Superior temporal gyrus (tissue), 1 donor: Measurements from ENCODE around the gene CD300A.
"Not testable (repeated sequence)": the region's sequence is repeated elsewhere in the genome, so short reads cannot be mapped to it uniquely, and the experiment has no call there.

Source experiments
- DNase-seq: peaks from one replicate; pipeline ENCODE4 v3.0.0-alpha.2; 2016; ENCODE audit errors: extremely low spot score

The CD300A gene

GRCh38 chr17:74518413-74518981, 52.1 kb downstream of the CD300A start:
- DNase-seq: not testable (repeated sequence)

- DNase-seq: no peak
Observed at GRCh38 chr17:74520016-74520434, 53.6 kb downstream of the CD300A start.

GRCh38 chr17:74520790-74521480, 54.5 kb downstream of the CD300A start:
- DNase-seq: no peak

GRCh38 chr17:74521701-74522201, 55.3 kb downstream of the CD300A start:
- DNase-seq: no peak

- DNase-seq: no peak
Observed at GRCh38 chr17:74522381-74523105, 56.1 kb downstream of the CD300A start.

- no peak for DNase-seq
Observed at GRCh38 chr17:74523308-74523707, 56.9 kb downstream of the CD300A start.

GRCh38 chr17:74524653-74525464, 58.4 kb downstream of the CD300A start:
- DNase-seq: no peak

GRCh38 chr17:74525465-74525725, 59.0 kb downstream of the CD300A start:
- DNase-seq: no peak

- DNase-seq: no peak
Observed at GRCh38 chr17:74525781-74526288, 59.4 kb downstream of the CD300A start.

- DNase-seq: no peak
Observed at GRCh38 chr17:74526681-74527080, 60.2 kb downstream of the CD300A start.

- DNase-seq: no peak
Observed at GRCh38 chr17:74527081-74527480, 60.6 kb downstream of the CD300A start.

GRCh38 chr17:74527756-74528155, 61.3 kb downstream of the CD300A start:
- no peak for DNase-seq

- peak; percentile 27 for DNase-seq
Observed at GRCh38 chr17:74528491-74529199, 62.2 kb downstream of the CD300A start.

- DNase-seq: no peak
Observed at GRCh38 chr17:74529243-74529642, 62.8 kb downstream of the CD300A start.

- no peak for DNase-seq
Observed at GRCh38 chr17:74530831-74531150, 64.4 kb downstream of the CD300A start.

GRCh38 chr17:74531231-74531761, 64.9 kb downstream of the CD300A start, which contains the start of gene CD300LB:
Gene CD300LB, minus strand, starts transcription at chr17:74531475. Its CDS starts 125 bp downstream, at chr17:74531350.
- DNase-seq: no peak

GRCh38 chr17:74532115-74532514, 65.7 kb downstream of the CD300A start:
- DNase-seq: peak; percentile 24
